ENCODE results near the gene FAM228B.
"Not testable (repeated sequence)": the region's sequence is repeated elsewhere in the genome, so short reads cannot be mapped to it uniquely, and the experiment has no call there.

FAM228B gene

GRCh38 chr2:24105816-24106215 lies 17.5 kb upstream of the FAM228B start:
- no peak overlapping the region for H3K4me3 ChIP-seq (ENCODE audit: low read length)
- H3K27ac ChIP-seq (ENCODE audit: low read depth, low read length), result no peak overlapping the region
- H3K4me1 ChIP-seq (ENCODE audit: control insufficient read depth, insufficient read depth, low read length), result no peaks in the 10 kb centered on the region
- no peak overlapping the region for H3K9ac ChIP-seq (ENCODE audit: low read length)
- no peaks in the 10 kb centered on the region for H3K27me3 ChIP-seq (ENCODE audit: control insufficient read depth, insufficient read depth, low read length)
- no peaks in the 10 kb centered on the region for H3K36me3 ChIP-seq (ENCODE audit: control insufficient read depth, insufficient read depth, low read length)

- no peaks in the 10 kb centered on the region for H3K27me3 ChIP-seq (ENCODE audit: control insufficient read depth, insufficient read depth, low read length)
- H3K27ac ChIP-seq (ENCODE audit: low read depth, low read length), result no peak overlapping the region
- no peak overlapping the region for H3K9ac ChIP-seq (ENCODE audit: low read length)
- no peaks in the 10 kb centered on the region for H3K36me3 ChIP-seq (ENCODE audit: control insufficient read depth, insufficient read depth, low read length)
- H3K4me3 ChIP-seq (ENCODE audit: low read length), result no peak overlapping the region
- H3K4me1 ChIP-seq (ENCODE audit: control insufficient read depth, insufficient read depth, low read length), result no peaks in the 10 kb centered on the region
Observed at GRCh38 chr2:24106786-24107185, 16.5 kb upstream of the FAM228B start.

GRCh38 chr2:24107336-24107735 lies 15.9 kb upstream of the FAM228B start:
- no peaks in the 10 kb centered on the region for H3K4me1 ChIP-seq (ENCODE audit: control insufficient read depth, insufficient read depth, low read length)
- H3K27ac ChIP-seq (ENCODE audit: low read depth, low read length), result no peak overlapping the region
- no peaks in the 10 kb centered on the region for H3K27me3 ChIP-seq (ENCODE audit: control insufficient read depth, insufficient read depth, low read length)
- no peak overlapping the region for H3K4me3 ChIP-seq (ENCODE audit: low read length)
- no peak overlapping the region for H3K9ac ChIP-seq (ENCODE audit: low read length)
- no peaks in the 10 kb centered on the region for H3K36me3 ChIP-seq (ENCODE audit: control insufficient read depth, insufficient read depth, low read length)

GRCh38 chr2:24109431-24109830 lies 13.8 kb upstream of the FAM228B start:
- H3K36me3 ChIP-seq (ENCODE audit: control insufficient read depth, insufficient read depth, low read length); H3K4me1 ChIP-seq (ENCODE audit: control insufficient read depth, insufficient read depth, low read length); H3K9ac ChIP-seq (ENCODE audit: low read length); H3K27me3 ChIP-seq (ENCODE audit: control insufficient read depth, insufficient read depth, low read length); H3K27ac ChIP-seq (ENCODE audit: low read depth, low read length); H3K4me3 ChIP-seq (ENCODE audit: low read length): not testable (repeated sequence)

GRCh38 chr2:24110660-24111303 lies 12.5 kb upstream of the FAM228B start:
- Histone ChIP-seq H3K4me1 (ENCODE audit: control insufficient read depth, insufficient read depth, low read length) (no peaks in the 10 kb centered on the region), H3K9ac (ENCODE audit: low read length) (no peak overlapping the region), H3K4me3 (ENCODE audit: low read length) (no peak overlapping the region), H3K36me3 (ENCODE audit: control insufficient read depth, insufficient read depth, low read length) (no peaks in the 10 kb centered on the region), H3K27ac (ENCODE audit: low read depth, low read length) (no peak overlapping the region), H3K27me3 (ENCODE audit: control insufficient read depth, insufficient read depth, low read length) (no peaks in the 10 kb centered on the region)

DNA sequence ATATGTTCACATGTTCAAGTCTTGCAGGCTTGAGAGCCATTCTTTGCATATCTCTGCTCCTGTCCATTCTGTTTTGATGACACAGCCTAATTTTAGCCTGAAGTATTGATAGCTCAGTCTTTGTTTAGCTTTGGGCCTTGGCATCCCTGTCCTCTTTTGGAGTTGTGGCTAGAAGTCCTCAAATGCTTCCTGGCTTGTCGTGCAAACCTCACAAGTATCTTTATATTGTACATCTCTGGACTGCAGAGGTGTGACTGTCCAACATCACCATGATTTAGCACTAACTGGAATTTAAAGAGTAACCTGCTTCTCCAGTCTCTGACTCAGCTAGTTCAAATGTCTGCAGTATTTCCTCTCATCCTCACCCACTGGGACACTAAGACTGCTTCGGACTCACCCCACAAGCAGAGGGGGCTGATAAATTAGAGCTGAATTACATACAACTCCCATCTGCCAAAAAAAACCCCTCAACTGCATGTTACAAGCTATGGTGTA lies 11.8 kb upstream of the FAM228B start:
- H3K27ac ChIP-seq (ENCODE audit: low read depth, low read length), result no peak overlapping the region
- H3K4me1 ChIP-seq (ENCODE audit: control insufficient read depth, insufficient read depth, low read length), result no peaks in the 10 kb centered on the region

DNA sequence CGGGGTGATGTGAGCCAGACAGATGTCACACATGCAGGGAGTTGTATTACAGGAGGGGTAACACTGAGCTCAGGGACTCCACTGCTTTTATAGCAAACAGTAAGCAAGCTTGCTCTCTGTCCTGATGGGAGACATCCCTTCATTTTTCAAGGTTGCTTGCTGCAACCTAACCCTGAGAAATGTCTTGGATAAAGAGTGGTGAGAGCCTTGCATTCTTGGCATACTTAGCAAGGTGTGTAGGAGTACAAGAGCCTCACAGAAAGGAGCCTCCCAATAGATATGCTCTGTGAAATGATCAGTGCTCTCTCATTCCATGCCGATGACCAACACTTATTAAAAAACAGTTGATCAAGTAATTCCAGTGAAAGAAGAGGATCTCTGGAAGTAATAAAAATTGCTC lies 8.2 kb upstream of the FAM228B start:
- Histone ChIP-seq H3K27ac (ENCODE audit: low read depth, low read length) (no peak overlapping the region), H3K27me3 (ENCODE audit: control insufficient read depth, insufficient read depth, low read length) (no peaks in the 10 kb centered on the region), H3K9ac (ENCODE audit: low read length) (no peak overlapping the region), H3K4me1 (ENCODE audit: control insufficient read depth, insufficient read depth, low read length) (no peaks in the 10 kb centered on the region), H3K4me3 (ENCODE audit: low read length) (no peak overlapping the region), H3K36me3 (ENCODE audit: control insufficient read depth, insufficient read depth, low read length) (no peaks in the 10 kb centered on the region)

More for the DNA sequence above, 11.8 kb upstream of the FAM228B start:
- Histone ChIP-seq H3K27me3 (ENCODE audit: control insufficient read depth, insufficient read depth, low read length) (no peaks in the 10 kb centered on the region), H3K36me3 (ENCODE audit: control insufficient read depth, insufficient read depth, low read length) (no peaks in the 10 kb centered on the region), H3K9ac (ENCODE audit: low read length) (no peak overlapping the region), H3K4me3 (ENCODE audit: low read length) (no peak overlapping the region)

DNA sequence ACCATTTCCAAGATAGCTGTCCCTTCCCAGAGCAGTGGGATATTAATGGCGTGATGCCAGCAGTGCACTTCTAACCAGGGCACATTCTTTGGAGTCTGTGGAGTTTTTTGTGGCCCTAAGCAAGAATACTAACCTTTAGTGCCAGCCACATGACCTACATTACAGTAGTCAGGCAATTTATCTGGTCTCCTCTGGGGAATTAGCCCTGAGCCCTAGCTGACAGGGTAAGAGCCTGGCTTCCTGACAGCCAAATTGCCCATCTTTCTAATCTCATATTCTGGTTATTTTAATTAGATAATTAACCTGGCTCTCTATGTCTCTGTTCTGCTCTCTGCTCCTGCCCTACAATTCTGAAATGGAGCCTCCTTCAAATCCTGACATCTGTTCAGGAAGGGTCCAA lies 5.4 kb upstream of the FAM228B start:
- no peaks in the 10 kb centered on the region for H3K36me3 ChIP-seq (ENCODE audit: control insufficient read depth, insufficient read depth, low read length)
- H3K27ac ChIP-seq (ENCODE audit: low read depth, low read length), result no peak overlapping the region
- H3K9ac ChIP-seq (ENCODE audit: low read length), result no peak overlapping the region
- H3K27me3 ChIP-seq (ENCODE audit: control insufficient read depth, insufficient read depth, low read length), result no peaks in the 10 kb centered on the region
- H3K4me1 ChIP-seq (ENCODE audit: control insufficient read depth, insufficient read depth, low read length), result peaks cover 3% of the 10 kb centered on the region
- H3K4me3 ChIP-seq (ENCODE audit: low read length), result no peak overlapping the region

- no peak overlapping the region for H3K9ac ChIP-seq (ENCODE audit: low read length)
- no peak overlapping the region for H3K4me3 ChIP-seq (ENCODE audit: low read length)
- no peak overlapping the region for H3K27ac ChIP-seq (ENCODE audit: low read depth, low read length)
- H3K27me3 ChIP-seq (ENCODE audit: control insufficient read depth, insufficient read depth, low read length), result no peaks in the 10 kb centered on the region
- H3K36me3 ChIP-seq (ENCODE audit: control insufficient read depth, insufficient read depth, low read length), result no peaks in the 10 kb centered on the region
- peaks cover 9% of the 10 kb centered on the region for H3K4me1 ChIP-seq (ENCODE audit: control insufficient read depth, insufficient read depth, low read length)
Observed at GRCh38 chr2:24121066-24121465, 2.2 kb upstream of the FAM228B start.

DNA sequence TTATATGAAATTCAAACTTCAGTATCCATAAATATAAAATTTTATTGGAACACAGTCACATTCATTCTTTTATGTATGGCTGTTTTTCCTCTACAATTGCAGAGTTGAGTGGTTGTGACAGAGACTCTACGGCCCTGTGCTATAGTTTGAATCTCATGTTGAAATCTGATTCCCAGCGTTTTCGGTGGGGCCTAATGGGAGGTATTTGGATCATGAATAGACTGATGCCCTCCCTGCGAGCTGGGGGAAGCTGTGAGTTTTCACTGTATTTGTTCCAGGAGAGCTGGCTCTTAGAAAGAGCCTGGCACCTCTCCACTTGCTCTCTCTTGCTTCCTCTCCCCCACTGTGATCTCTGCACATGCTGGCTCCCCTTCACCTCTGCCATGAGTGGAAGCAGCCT lies 1.8 kb upstream of the FAM228B start:
- H3K9ac ChIP-seq (ENCODE audit: low read length), result no peak overlapping the region
- H3K27me3 ChIP-seq (ENCODE audit: control insufficient read depth, insufficient read depth, low read length), result no peaks in the 10 kb centered on the region
- H3K27ac ChIP-seq (ENCODE audit: low read depth, low read length), result no peak overlapping the region
- no peaks in the 10 kb centered on the region for H3K36me3 ChIP-seq (ENCODE audit: control insufficient read depth, insufficient read depth, low read length)
- peaks cover 9% of the 10 kb centered on the region for H3K4me1 ChIP-seq (ENCODE audit: control insufficient read depth, insufficient read depth, low read length)
- H3K4me3 ChIP-seq (ENCODE audit: low read length), result no peak overlapping the region

DNA sequence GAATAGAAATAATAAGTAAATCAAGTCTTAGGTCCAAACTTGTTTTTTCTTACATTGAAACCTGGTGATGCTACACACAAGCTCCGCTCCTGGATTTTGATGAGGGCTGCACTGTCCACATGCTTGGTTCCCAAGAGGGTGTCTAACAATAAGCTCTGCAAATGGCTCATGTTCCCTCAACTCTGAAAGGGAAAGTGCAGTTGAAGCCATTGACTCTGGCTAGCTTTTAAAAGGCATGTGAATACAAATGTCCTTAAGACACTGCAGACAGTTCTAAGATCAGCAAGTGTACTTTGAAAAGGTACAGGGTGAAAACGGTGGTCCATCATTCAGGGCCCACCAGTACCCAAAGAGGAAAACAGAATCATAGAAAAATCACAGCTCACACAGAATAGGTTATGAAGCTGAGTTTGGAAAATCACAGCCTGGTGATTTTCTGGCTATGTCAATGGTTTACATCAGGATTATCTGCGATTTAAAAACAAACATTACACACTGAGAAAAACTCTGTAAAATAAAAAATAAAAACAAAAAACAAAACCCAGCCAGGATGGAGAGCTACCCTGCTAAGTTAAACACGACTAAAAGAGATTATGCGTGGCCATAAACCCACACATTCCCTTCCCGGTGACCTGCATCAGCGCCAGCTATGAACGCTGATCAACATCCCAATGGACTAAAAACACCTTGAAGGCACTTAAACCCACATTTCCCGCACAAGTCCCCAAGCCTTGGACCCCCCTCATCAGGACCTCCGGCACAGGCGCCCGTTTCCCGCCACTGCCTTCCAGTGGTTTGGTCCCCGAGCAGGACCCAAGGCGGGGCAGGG lies 689 bp upstream of the FAM228B start:
- Histone ChIP-seq H3K36me3 (ENCODE audit: control insufficient read depth, insufficient read depth, low read length) (no peaks in the 10 kb centered on the region), H3K4me1 (ENCODE audit: control insufficient read depth, insufficient read depth, low read length) (peaks cover 9% of the 10 kb centered on the region)

GRCh38 chr2:24123922-24124580 lies 782 bp downstream of the FAM228B start:
- H3K4me1 ChIP-seq (ENCODE audit: control insufficient read depth, insufficient read depth, low read length), result peaks cover 9% of the 10 kb centered on the region
- peak overlapping the region; percentile 63 for H3K9ac ChIP-seq (ENCODE audit: low read length)
- no peaks in the 10 kb centered on the region for H3K27me3 ChIP-seq (ENCODE audit: control insufficient read depth, insufficient read depth, low read length)
- H3K27ac ChIP-seq (ENCODE audit: low read depth, low read length), result peak overlapping the region; percentile 90
- peak overlapping the region; percentile 94 for H3K4me3 ChIP-seq (ENCODE audit: low read length)
- no peaks in the 10 kb centered on the region for H3K36me3 ChIP-seq (ENCODE audit: control insufficient read depth, insufficient read depth, low read length)

More for the DNA sequence above, 689 bp upstream of the FAM228B start:
- H3K27ac ChIP-seq (ENCODE audit: low read depth, low read length), result peak overlapping the region; percentile 90
- H3K4me3 ChIP-seq (ENCODE audit: low read length), result peak overlapping the region; percentile 94
- no peaks in the 10 kb centered on the region for H3K27me3 ChIP-seq (ENCODE audit: control insufficient read depth, insufficient read depth, low read length)
- H3K9ac ChIP-seq (ENCODE audit: low read length), result peak overlapping the region; percentile 70

Data from rectal smooth muscle tissue (tissue), 1 donor.